Activated CD8-positive, alpha-beta memory T cell treated with anti-CD3 and anti-CD28 coated beads for 4 hours (primary cell): ENCODE data around the gene CFAP20.

Experiments
- DNase-seq, 2 donors: peaks; one replicate each; pipeline ENCODE4 v3.0.0-alpha.2; 2020; ENCODE audit warnings: low read depth in 2 of 2

The CFAP20 gene

GRCh38 chr16:58124601-58124915 is 4.6 kb downstream of the CFAP20 start:
- DNase-seq = no peak

GRCh38 chr16:58123896-58124600 is 5.1 kb downstream of the CFAP20 start:
- no peak for DNase-seq

DNA sequence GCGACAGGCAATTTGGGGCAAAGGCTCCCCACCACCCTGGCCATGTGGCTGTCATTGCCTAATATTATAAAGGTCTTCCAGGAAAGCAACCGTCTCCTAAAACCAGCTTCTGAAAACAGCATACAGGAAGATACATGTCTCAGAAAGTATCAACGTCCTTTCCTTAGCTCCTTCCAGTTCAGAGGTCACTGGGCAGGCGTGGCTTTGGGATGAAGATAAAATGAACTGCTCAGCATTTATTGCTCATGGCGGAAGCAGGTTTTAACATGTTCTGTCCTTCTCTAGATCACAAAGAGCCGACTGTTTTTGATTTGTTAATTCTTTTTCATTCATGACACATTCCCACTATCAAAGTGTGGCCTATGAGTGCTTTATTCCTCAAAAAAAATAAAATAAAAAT is 8.0 kb downstream of the CFAP20 start:
- no peak for DNase-seq

GRCh38 chr16:58120234-58120633 is 8.9 kb downstream of the CFAP20 start:
- DNase-seq = no peak

GRCh38 chr16:58119509-58119845 is 9.7 kb downstream of the CFAP20 start:
- no peak for DNase-seq

DNA sequence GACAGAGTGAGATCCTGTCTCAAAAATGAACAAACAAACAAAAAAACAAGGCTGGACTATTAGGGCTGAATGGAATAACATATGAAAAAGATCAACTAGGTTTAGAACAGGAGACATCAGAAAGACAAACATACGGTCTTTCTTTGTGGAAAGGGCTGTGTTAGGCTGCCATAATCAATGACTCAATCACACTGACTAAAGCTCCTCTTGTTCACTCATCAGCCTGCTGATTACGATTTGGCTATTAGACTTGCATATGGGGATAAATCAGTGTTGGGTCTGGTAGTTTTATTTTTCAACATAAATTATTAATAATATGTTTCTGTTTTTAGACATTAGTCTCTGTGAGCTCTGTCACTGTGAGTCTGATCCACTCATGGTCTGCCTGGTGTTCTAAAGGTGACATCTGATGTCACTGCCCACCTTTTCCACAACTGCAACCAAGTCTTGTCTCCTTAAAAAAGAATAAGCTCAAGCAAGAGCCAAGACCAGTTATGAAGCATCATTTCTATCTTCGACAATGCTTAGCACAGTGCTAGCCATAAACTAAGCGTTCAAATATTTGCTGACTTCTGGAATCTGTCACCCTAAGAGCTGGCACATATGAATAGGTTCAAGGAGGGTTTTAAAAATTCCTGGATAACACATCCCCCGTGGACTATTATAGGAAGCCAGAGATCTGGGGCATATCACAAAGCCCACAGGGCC is 10.2 kb downstream of the CFAP20 start:
- DNase-seq = no peak

DNA sequence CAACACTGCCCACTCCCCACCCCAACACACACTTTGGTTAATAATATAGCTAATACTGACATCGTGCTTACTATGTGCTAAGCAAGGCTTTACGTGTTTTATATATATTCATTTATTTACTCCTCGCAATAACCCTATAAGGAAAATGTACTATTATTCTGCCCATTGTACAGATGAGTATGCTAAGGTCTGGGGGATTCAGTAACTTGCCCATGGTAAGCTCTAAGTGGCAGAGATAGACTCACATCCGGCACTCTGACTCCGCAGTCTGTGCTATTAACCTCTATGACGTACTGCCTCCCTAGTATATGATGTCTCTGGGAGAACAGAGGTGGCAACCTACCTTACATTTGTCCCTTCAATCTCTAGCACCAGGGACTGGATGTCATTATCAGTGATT is 12.7 kb downstream of the CFAP20 start:
- DNase-seq = no peak

- no peak for DNase-seq
These were observed 13.1 kb downstream of the CFAP20 start for GRCh38 chr16:58116081-58116480.

GRCh38 chr16:58114827-58115825 is 14.1 kb downstream of the CFAP20 start:
- no peak for DNase-seq

DNA sequence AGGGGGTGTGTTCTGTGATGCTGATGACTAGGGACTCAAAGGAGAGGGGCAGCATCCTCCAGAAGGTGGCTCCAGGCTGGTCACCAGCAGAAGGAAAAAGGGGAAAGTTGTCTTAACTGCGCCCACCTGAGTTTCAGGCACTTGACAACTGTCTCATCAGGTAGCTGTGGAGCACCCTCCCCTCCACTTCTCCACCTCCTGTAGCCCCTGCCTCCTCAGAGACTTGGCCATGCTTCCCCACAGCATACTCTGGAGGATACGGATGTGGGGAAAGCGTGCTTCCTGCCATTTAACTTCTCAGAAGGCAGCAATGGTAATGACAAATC is 17.9 kb downstream of the CFAP20 start:
- DNase-seq = no peak

- DNase-seq = no peak
These were observed 18.4 kb downstream of the CFAP20 start for GRCh38 chr16:58110571-58111301.

GRCh38 chr16:58109881-58110280 is 19.3 kb downstream of the CFAP20 start:
- no peak for DNase-seq

- DNase-seq = no peak
These were observed 19.9 kb downstream of the CFAP20 start for GRCh38 chr16:58109330-58109729.

GRCh38 chr16:58107709-58108108 is 21.5 kb downstream of the CFAP20 start:
- DNase-seq = no peak

DNA sequence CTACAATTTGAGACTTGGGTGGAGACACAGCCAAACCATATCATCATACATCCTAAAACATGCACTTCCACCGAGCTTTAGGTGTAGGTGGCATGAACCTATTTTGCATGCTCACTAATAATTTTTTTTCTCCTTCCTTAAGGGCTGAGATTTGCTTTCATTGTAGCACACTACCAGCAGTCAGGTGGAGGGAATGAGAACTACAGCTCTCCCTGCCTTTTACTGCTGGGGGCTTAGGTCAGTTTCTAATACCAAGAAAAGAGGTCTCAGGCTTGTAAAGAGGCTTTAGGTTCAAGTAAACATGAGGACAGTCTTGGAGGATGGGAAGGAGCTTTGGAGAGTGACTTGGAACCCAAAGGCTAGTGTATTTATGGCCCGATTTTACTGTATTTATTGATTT is 22.0 kb downstream of the CFAP20 start:
- DNase-seq = no peak

DNA sequence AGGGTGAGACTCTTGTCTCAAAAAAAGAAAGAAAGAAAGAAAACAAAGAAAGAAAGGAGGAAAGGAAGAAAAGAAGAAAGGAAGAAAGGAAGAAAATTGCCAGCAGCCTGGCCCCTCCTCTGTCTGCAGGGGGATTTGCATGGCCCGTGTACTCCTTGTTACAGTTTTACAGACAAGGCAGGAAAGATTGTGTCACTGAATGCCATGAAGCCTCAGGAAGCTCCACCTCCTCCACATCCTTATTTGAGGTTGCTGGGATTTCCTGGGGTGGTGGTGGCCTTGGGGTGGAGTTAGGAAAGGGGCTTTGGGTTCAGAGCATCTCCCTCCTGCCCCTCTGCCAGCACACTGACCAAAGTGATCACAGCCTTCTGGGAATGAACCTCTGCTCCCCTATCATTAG is 23.6 kb downstream of the CFAP20 start:
- no peak for DNase-seq

GRCh38 chr16:58102665-58103392 is 26.4 kb downstream of the CFAP20 start:
- no peak for DNase-seq

DNA sequence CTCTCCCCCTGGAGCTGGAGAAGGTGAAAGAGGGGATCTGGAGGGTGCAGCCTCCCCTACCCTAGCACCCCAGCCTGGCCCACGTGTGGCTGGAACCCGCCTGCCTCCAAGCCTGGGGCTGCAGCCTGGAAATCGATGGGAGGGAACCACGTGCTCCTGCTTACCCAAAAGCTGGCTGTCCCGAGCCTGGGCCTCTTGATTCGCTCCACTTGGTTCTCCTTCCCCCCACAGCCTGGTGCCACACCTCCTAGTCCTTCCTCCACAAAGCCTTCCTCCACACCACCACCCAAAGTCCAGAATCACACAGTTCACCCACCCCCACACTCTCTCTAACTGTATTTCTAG is 29.3 kb downstream of the CFAP20 start:
- DNase-seq = no peak

DNA sequence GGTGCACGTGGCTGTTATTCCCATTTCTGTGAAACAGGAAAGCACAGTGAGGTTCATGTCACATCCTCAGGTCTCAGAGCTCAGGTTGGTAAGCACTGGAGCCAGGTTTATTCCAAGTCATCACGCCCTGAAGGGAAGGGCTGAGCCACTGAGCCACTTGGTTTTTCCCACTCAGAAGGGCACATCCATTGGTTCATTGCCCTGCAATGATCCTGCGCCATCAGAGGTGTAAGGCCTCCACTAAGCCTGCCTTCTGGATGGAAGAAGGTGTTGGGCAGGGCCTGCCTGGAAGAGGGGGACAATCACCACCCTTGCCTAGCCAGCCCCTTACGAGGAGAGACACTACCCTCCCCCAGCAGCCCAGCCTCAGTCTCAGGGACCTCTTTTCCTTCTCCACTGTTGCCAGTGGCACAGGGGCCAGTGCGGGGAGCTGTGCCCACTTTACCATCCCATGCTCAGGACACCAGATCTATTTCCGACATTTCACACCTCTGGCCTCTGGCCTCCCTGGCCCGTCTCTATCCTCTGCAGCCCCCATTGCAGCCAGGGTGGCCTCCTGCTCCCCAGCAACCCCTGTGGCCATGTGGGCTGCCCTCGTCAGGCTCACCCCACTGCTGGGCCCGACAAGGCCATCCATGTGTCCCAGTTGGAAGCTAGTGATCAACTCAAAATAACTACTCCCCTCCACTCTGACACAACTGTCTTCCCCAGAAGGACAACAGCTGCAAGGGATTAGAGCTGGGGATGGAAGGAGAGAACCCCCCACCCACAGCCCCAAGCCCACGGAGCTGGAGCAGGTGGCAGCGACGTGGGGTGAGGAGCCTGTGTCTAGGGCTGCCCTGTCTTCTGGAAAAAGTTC is 29.9 kb downstream of the CFAP20 start:
- no peak for DNase-seq
